K562 treated with DMSO at 1 percent for 4 hours (cell line): ENCODE data around the gene USP32. TPM values are rescaled to one million over a fixed set of nuclear protein-coding genes. Genes with fewer than 3 reads are reported as not detected.

Experiments used
- total RNA-seq: library from RNA; unstranded; fragments of 300-600 nt; gene quantifications from 2 replicates; pipeline ENCODE4 v1.2.3, GENCODE V29; 2022; ENCODE audit not compliant: insufficient read depth

The USP32 gene
- 19.9 and 26.4 TPM in 2 replicates for total RNA-seq

GRCh38 chr17:60392042-60392844 lies at the start of gene USP32:
Gene USP32, minus strand, starts transcription at chr17:60392133. Its CDS starts 194 bp downstream, at chr17:60391939.

GRCh38 chr17:60422162-60422665 lies 30.3 kb upstream of the USP32 start, which contains the start of gene CHCT1:
Gene CHCT1, plus strand, starts transcription at chr17:60422489. Its CDS starts 104 bp downstream, at chr17:60422593.

GRCh38 chr17:60149691-60150582 lies 242.0 kb downstream of the USP32 start, which contains the start of gene CA4:
Gene CA4, plus strand, starts transcription at chr17:60149973. Its CDS starts 62 bp downstream, at chr17:60150035.

Other genes starting within 250 kb of the USP32 start
- not detected in 2 replicates for gene CA4, start 242.2 kb downstream of the USP32 start, total RNA-seq
- gene CHCT1, start 30.4 kb upstream of the USP32 start, total RNA-seq: not detected in 2 replicates
- 13.9 and 14.2 TPM in 2 replicates for gene APPBP2, start 134.1 kb upstream of the USP32 start, total RNA-seq
- 15.5 and 19.0 TPM in 2 replicates for gene PPM1D, start 208.1 kb upstream of the USP32 start, total RNA-seq